Measurements from ENCODE around the gene FASTKD3.

FASTKD3 gene

DNA sequence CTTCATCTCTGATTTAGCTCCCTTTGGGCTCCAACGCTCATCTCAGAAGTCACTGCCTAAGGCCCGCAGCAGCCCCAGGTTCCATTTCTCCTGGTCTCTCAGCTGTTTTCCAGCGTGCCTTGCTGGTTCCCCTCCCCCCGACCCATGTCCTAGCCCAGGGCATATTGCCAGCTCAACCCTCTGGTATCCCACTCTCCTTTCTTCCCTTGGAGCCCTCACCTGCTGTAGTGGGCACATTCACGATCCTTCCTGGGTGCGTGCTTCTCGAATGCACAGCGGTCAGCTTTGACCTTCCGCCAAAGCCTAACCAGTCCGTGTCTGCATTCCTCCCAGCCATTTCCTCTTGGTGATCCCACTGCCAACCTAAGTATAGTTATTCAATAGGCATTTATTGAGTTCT is 54.0 kb downstream of the FASTKD3 start:
- no peak for TF ChIP-seq CTCF (conservative IDR thresholded peaks at IDR 0.05)
- TF ChIP-seq ZFX (IDR thresholded peaks at IDR 0.05) = no peak
- H3K27ac ChIP-seq = no peak overlapping the region

DNA sequence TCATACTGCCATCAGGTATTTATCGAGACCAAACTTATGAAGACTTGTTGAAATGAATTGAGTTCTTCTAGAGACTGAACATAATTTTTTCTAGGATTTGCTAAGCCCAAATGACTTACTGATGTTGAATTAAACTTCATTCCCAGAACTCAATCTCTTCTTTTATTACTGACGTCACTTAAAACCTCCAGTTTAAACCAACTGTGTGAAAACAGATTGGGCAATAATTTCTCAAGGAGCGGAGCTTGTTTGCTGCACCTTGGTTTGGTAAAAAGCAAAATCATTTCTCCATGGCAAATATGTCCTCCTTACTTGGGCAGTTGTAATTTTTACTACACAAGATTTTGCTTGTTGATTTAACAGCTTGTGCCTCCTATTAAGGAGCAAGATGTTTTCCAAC is 55.3 kb downstream of the FASTKD3 start:
- no peak overlapping the region for H3K27ac ChIP-seq
- TF ChIP-seq ZFX (IDR thresholded peaks at IDR 0.05) (no peak), CTCF (conservative IDR thresholded peaks at IDR 0.05) (no peak)

- TF ChIP-seq ZFX (IDR thresholded peaks at IDR 0.05) = no peak
- TF ChIP-seq CTCF (conservative IDR thresholded peaks at IDR 0.05) = no peak
- no peak overlapping the region for H3K27ac ChIP-seq
Measured at GRCh38 chr5:7813007-7813406, 55.8 kb downstream of the FASTKD3 start.

DNA sequence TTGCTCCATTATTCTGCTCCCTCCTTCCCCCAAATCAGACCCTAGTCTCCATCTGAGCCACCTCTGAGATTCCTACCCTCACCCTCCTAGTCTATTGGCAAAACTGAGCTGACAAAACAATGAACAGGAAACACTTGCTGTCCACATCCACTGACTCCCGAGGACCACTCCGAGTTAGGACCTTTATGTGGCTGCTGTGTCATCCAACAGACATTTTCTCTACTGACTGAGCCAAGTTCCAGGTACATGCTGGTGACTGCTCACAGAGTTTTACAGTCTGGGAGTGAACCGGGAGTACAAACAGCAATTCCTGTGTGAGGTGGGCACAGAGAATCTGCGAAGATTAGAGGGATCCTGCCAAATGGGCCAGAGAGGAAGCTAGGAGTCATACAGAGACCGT is 57.1 kb downstream of the FASTKD3 start:
- TF ChIP-seq CTCF (conservative IDR thresholded peaks at IDR 0.05) = no peak
- TF ChIP-seq ZFX (IDR thresholded peaks at IDR 0.05) = no peak
- H3K27ac ChIP-seq = no peak overlapping the region
